BE2C (cell line): ENCODE measurements around the gene ATP2B1.

ENCODE experiments used
- DNase-seq: peaks from one replicate; pipeline ENCODE4 v3.0.0-alpha.2; 2020
- H3K27me3 ChIP-seq: fragments of 250-450 bp; sonication (Bioruptor Pico); 2 replicates; pipeline ENCODE4 v1.5.1; 2020; ENCODE audit warnings: mild to moderate bottlenecking
- H3K36me3 ChIP-seq: fragments of 250-450 bp; sonication (Bioruptor Pico); 2 replicates; pipeline ENCODE4 v1.5.1; 2020; ENCODE audit warnings: mild to moderate bottlenecking
- H3K4me1 ChIP-seq: fragments of 250-450 bp; sonication (Bioruptor Pico); 2 replicates; pipeline ENCODE4 v1.5.1; 2020
- H3K4me3 ChIP-seq: 2 replicates; pipeline ENCODE4 v1.5.1; 2011; ENCODE audit warnings: low read depth, low read length
- H3K9me3 ChIP-seq: fragments of 250-450 bp; sonication (Bioruptor Pico); 2 replicates; pipeline ENCODE4 v1.5.1; 2020
- CTCF ChIP-seq: IDR thresholded peaks from 2 replicates; pipeline ENCODE4 v1.5.1; 2012; ENCODE audit warnings: mild to moderate bottlenecking, low read depth, low read length

The ATP2B1 gene

GRCh38 chr12:89575374-89575773 is 133.3 kb downstream of the ATP2B1 start:
- TF ChIP-seq CTCF, result no peak
- Histone ChIP-seq H3K9me3 (no peaks in the 10 kb centered on the region), H3K27me3 (no peaks in the 10 kb centered on the region), H3K36me3 (no peaks in the 10 kb centered on the region), H3K4me1 (peaks cover 3% of the 10 kb centered on the region; the same call in 1 of the 2 replicates), H3K4me3 (no peak overlapping the region)
- DNase-seq, result no peak

GRCh38 chr12:89574736-89575208 is 133.9 kb downstream of the ATP2B1 start:
- peaks cover 3% of the 10 kb centered on the region; the same call in 1 of the 2 replicates for H3K4me1 ChIP-seq
- DNase-seq, result no peak
- H3K9me3 ChIP-seq, result no peaks in the 10 kb centered on the region
- TF ChIP-seq CTCF, result no peak
- H3K36me3 ChIP-seq, result no peaks in the 10 kb centered on the region
- no peak overlapping the region for H3K4me3 ChIP-seq
- no peaks in the 10 kb centered on the region for H3K27me3 ChIP-seq

- DNase-seq, result no peak
Observed at GRCh38 chr12:89573051-89573810, 135.4 kb downstream of the ATP2B1 start.

GRCh38 chr12:89571491-89572195 is 137.0 kb downstream of the ATP2B1 start:
- no peak for DNase-seq
- Histone ChIP-seq H3K36me3 (no peaks in the 10 kb centered on the region), H3K27me3 (no peaks in the 10 kb centered on the region), H3K9me3 (no peaks in the 10 kb centered on the region), H3K4me3 (no peak overlapping the region), H3K4me1 (peaks cover 5% of the 10 kb centered on the region; the same call in 1 of the 2 replicates)
- no peak for TF ChIP-seq CTCF

More at GRCh38 chr12:89573051-89573810, 135.4 kb downstream of the ATP2B1 start:
- no peaks in the 10 kb centered on the region for H3K9me3 ChIP-seq
- no peaks in the 10 kb centered on the region for H3K27me3 ChIP-seq
- peaks cover 3% of the 10 kb centered on the region; the same call in 1 of the 2 replicates for H3K4me1 ChIP-seq
- H3K4me3 ChIP-seq, result no peak overlapping the region
- TF ChIP-seq CTCF, result no peak
- no peaks in the 10 kb centered on the region for H3K36me3 ChIP-seq

GRCh38 chr12:89568484-89568883 is 140.2 kb downstream of the ATP2B1 start:
- no peaks in the 10 kb centered on the region for H3K9me3 ChIP-seq
- DNase-seq, result no peak
- H3K4me3 ChIP-seq, result no peak overlapping the region
- H3K36me3 ChIP-seq, result no peaks in the 10 kb centered on the region
- H3K4me1 ChIP-seq, result peaks cover 6% of the 10 kb centered on the region; the same call in 1 of the 2 replicates
- no peaks in the 10 kb centered on the region for H3K27me3 ChIP-seq
- no peak for TF ChIP-seq CTCF
